Measurements from ENCODE around the gene CHRNA3. TPM values are rescaled to one million over a fixed set of nuclear protein-coding genes. Genes with fewer than 3 reads are reported as not detected.

The CHRNA3 gene
- total and polyA plus RNA-seq, 2 donors (not counting 1 experiment from before 2014, with no cell fraction given): not detected

DNA sequence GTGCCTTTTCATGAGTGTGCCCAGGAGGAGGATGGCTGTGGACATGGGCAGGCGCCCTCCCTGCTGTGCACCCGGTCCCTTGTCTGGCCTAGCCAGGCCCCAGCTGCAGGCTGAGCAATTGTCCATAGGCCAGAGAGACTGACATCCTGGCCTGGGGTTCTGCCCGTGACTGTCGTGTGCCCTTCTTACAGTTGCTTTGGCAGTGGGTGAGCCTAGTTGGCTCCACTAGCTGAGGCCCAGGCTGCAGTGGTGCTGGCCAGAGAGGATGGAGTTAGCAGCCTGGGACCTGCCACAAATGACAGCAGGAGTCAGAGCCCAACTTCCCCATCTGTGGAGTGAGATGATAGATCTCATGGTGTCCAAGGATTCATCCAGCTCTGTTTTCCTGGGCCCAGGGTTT is 29.2 kb upstream of the CHRNA3 start:
- TF ChIP-seq EZH2 (IDR thresholded peaks at IDR 0.05; ENCODE audit: borderline replicate concordance, insufficient read depth, low read depth, low read length, poor library complexity, severe bottlenecking): no peak
- DNase-seq (no peak), ATAC-seq (ENCODE audit: low read depth) (no peak)
- H3K36me3 ChIP-seq (replicated peaks in 1 of 2; ENCODE audit: control extremely low read depth in 1 of 2, control insufficient read depth in 1 of 2, extremely low read depth in 1 of 2, insufficient read depth in 2 of 2, low read length in 1 of 2): no peaks in the 10 kb centered on the region
- no peaks in the 10 kb centered on the region for H3K4me1 ChIP-seq (ENCODE audit: control insufficient read depth in 2 of 2, insufficient read depth in 2 of 2, low read length in 2 of 2)
- Mint-ChIP-seq H3K4me1 (no peaks in the 10 kb centered on the region), H3K27ac (no peak overlapping the region), H3K9me3 (ENCODE audit: insufficient read depth) (no peaks in the 10 kb centered on the region), H3K4me3 (no peak overlapping the region), H3K27me3 (peaks cover 5% of the 10 kb centered on the region)
- intact Hi-C loops (cut with micrococcal nuclease): no loop called here
- no peaks in the 10 kb centered on the region for H3K9me3 ChIP-seq (ENCODE audit: control extremely low read depth in 1 of 3, control insufficient read depth in 2 of 3, insufficient read depth in 1 of 3, low read length in 2 of 3)
- no peak overlapping the region for H2AFZ ChIP-seq (ENCODE audit: insufficient read depth, low read depth, low read length, poor library complexity, severe bottlenecking)
- no peak overlapping the region for H3K27ac ChIP-seq (ENCODE audit: low read length in 2 of 2)
- H4K20me1 ChIP-seq (ENCODE audit: control insufficient read depth, insufficient read depth, low read length, poor library complexity, severe bottlenecking): no peaks in the 10 kb centered on the region
- WGBS (ENCODE audit: insufficient coverage): 93% methylated on average over 4 of the region's 4 CpGs
- H3K9ac ChIP-seq (ENCODE audit: low read length): no peak overlapping the region
- ChIA-PET CTCF (interaction anchor here (1.2 to 2.1 kb wide), 2 partner anchors 13 to 23 kb away, joined by 3 to 4 read pairs; no protein-coding TSS in a partner anchor), POLR2A (no interaction called here)
- H3K4me3 ChIP-seq (ENCODE audit: control extremely low read depth in 1 of 5, extremely low read depth in 1 of 5, insufficient read depth in 1 of 5, low read depth in 2 of 5, low read length in 4 of 5): no peak overlapping the region
- H3K27me3 ChIP-seq (replicated peaks in 1 of 4; ENCODE audit: control extremely low read depth in 1 of 4, control insufficient read depth in 3 of 4, insufficient read depth in 4 of 4, low read length in 3 of 4): no peaks in the 10 kb centered on the region
- no peaks in the 10 kb centered on the region for H3K79me2 ChIP-seq (ENCODE audit: control insufficient read depth, insufficient read depth, low read length)
- no peak overlapping the region for H3K4me2 ChIP-seq (replicated peaks; ENCODE audit: low read depth, low read length, poor library complexity, severe bottlenecking)

DNA sequence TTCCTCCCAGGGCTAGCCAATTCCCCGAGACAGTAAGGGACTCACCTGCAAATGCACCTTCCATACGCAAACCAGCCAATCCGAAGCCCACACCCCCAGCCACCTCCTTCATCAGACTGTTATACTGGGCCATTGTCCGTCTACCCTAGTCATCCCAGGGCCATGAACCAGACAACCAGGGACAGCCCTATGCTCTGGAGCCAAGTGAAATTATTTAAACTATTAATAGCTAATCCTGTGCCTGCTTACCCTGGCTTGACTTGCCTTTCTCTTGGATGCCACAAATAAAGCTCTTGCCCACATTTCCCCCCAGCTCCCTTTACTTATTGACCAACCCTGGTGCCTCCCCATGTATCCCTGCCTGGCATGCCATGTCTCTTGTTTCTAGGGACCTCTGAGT is 24.2 kb upstream of the CHRNA3 start:
- H3K27ac Mint-ChIP-seq: no peak overlapping the region
- POLR2A ChIA-PET: no interaction called here

More for the DNA sequence above, 24.2 kb upstream of the CHRNA3 start:
- no peak overlapping the region for H2AFZ ChIP-seq (ENCODE audit: insufficient read depth, low read depth, low read length, poor library complexity, severe bottlenecking)
- no peaks in the 10 kb centered on the region for H3K79me2 ChIP-seq (ENCODE audit: control insufficient read depth, insufficient read depth, low read length)
- peaks cover 0 to 14% (median 4%) of the 10 kb centered on the region in 4 experiments for H3K27me3 ChIP-seq (replicated peaks in 1 of 4; ENCODE audit: control extremely low read depth in 1 of 4, control insufficient read depth in 3 of 4, insufficient read depth in 4 of 4, low read length in 3 of 4)
- no peak overlapping the region for H3K9ac ChIP-seq (ENCODE audit: low read length)
- no peak overlapping the region for H3K27ac ChIP-seq (ENCODE audit: low read length in 2 of 2)
- no peak for DNase-seq
- Mint-ChIP-seq H3K4me3 (no peak overlapping the region), H3K9me3 (ENCODE audit: insufficient read depth) (no peaks in the 10 kb centered on the region), H3K27me3 (peaks cover 10% of the 10 kb centered on the region), H3K4me1 (peaks cover 8% of the 10 kb centered on the region)
- no peak for TF ChIP-seq EZH2 (IDR thresholded peaks at IDR 0.05; ENCODE audit: borderline replicate concordance, insufficient read depth, low read depth, low read length, poor library complexity, severe bottlenecking)
- no peak for TF ChIP-seq CTCF (IDR thresholded peaks at IDR 0.05)
- H3K4me3 ChIP-seq (ENCODE audit: control extremely low read depth in 1 of 5, extremely low read depth in 1 of 5, insufficient read depth in 1 of 5, low read depth in 2 of 5, low read length in 4 of 5): no peak overlapping the region
- 96% methylated on average over 3 of the region's 4 CpGs for WGBS (ENCODE audit: insufficient coverage)
- peaks cover 0 to 3% (median 0%) of the 10 kb centered on the region in 3 donors for H3K9me3 ChIP-seq (ENCODE audit: control extremely low read depth in 1 of 3, control insufficient read depth in 2 of 3, insufficient read depth in 1 of 3, low read length in 2 of 3)
- H3K4me2 ChIP-seq (replicated peaks; ENCODE audit: low read depth, low read length, poor library complexity, severe bottlenecking): no peak overlapping the region
- ATAC-seq (ENCODE audit: low read depth): no peak
- intact Hi-C loops (cut with micrococcal nuclease): no loop called here
- no peaks in the 10 kb centered on the region for H3K36me3 ChIP-seq (replicated peaks in 1 of 2; ENCODE audit: control extremely low read depth in 1 of 2, control insufficient read depth in 1 of 2, extremely low read depth in 1 of 2, insufficient read depth in 2 of 2, low read length in 1 of 2)
- CTCF ChIA-PET: no interaction called here
- peaks cover 12% of the 10 kb centered on the region in 2 donors for H3K4me1 ChIP-seq (ENCODE audit: control insufficient read depth in 2 of 2, insufficient read depth in 2 of 2, low read length in 2 of 2)
- no peaks in the 10 kb centered on the region for H4K20me1 ChIP-seq (ENCODE audit: control insufficient read depth, insufficient read depth, low read length, poor library complexity, severe bottlenecking)
